Measurements from ENCODE around the gene FAM136A.

- TF ChIP-seq CTCF (conservative IDR thresholded peaks at IDR 0.05; ENCODE audit: low read depth, low read length) (no peak), EZH2 (IDR thresholded peaks at IDR 0.05; ENCODE audit: borderline replicate concordance, low read depth, low read length, poor library complexity, severe bottlenecking) (no peak)
These were observed 1.0 kb downstream of the FAM136A start for GRCh38 chr2:70300771-70301343.

All from A673 (cell line).